SK-N-SH (cell line): ENCODE measurements around the gene CCDC70.

ENCODE experiments used
- EP300 ChIP-seq, 2 experiments: IDR thresholded peaks; 2 replicates each; pipeline versions ENCODE4 v1.4.0 to v1.6.1; 2012; ENCODE audit warnings: borderline replicate concordance in 1 of 2, low read depth in 1 of 2, low read length in 1 of 2
- EZH2phosphoT487 ChIP-seq: fragments of 200-600 bp; sonication (generic); IDR thresholded peaks from 2 replicates; pipeline ENCODE4 v1.6.1; 2017; ENCODE audit warnings: low read depth, mixed run types, mild to moderate bottlenecking, antibody characterized with exemption, moderate library complexity, borderline replicate concordance
- GABPA ChIP-seq: IDR thresholded peaks from 2 replicates; pipeline ENCODE4 v1.4.0; 2012; ENCODE audit warnings: low read depth, mild to moderate bottlenecking
- NRF1 ChIP-seq: IDR thresholded peaks from 2 replicates; pipeline ENCODE4 v1.6.1; 2012; ENCODE audit warnings: low read depth, mild to moderate bottlenecking, low read length
- POLR2AphosphoS5 ChIP-seq: IDR thresholded peaks from 2 replicates; pipeline ENCODE4 v1.6.1; 2012; ENCODE audit warnings: low read depth, low read length
- RCOR1 ChIP-seq: fragments of 150-350 bp; IDR thresholded peaks from 2 replicates; pipeline ENCODE4 v1.6.1; 2017; ENCODE audit warnings: antibody characterized with exemption, low read length
- SMC3 ChIP-seq: IDR thresholded peaks from 2 replicates; pipeline ENCODE4 v1.6.1; 2012; ENCODE audit warnings: low read depth, low read length, improper control_type of control experiment
- TAF1 ChIP-seq: IDR thresholded peaks from 2 replicates; pipeline ENCODE4 v1.6.1; 2012; ENCODE audit warnings: low read depth, mild to moderate bottlenecking, low read length, moderate library complexity, borderline replicate concordance
- TEAD4 ChIP-seq: IDR thresholded peaks from 2 replicates; pipeline ENCODE4 v1.4.0; 2012; ENCODE audit warnings: mild to moderate bottlenecking, borderline replicate concordance; ENCODE audit not compliant: insufficient read depth
- YY1 ChIP-seq: IDR thresholded peaks from 2 replicates; pipeline ENCODE4 v1.4.0; 2012; ENCODE audit warnings: low read depth, mild to moderate bottlenecking
- TF ChIP-seq, protein P1 (sequence below): IDR thresholded peaks from 2 replicates; pipeline ENCODE4 v1.6.1; 2012; ENCODE audit warnings: mild to moderate bottlenecking, low read depth, low read length, moderate library complexity
- TF ChIP-seq, protein P2 (sequence below): fragments of 200-600 bp; sonication (generic); IDR thresholded peaks from 2 replicates; pipeline ENCODE4 v1.6.1; 2017; ENCODE audit warnings: antibody characterized with exemption, mild to moderate bottlenecking, moderate library complexity
- TF ChIP-seq, protein P3 (sequence below): IDR thresholded peaks from 2 replicates; pipeline ENCODE4 v1.4.0; 2012; ENCODE audit warnings: low read depth, borderline replicate concordance

DNA sequence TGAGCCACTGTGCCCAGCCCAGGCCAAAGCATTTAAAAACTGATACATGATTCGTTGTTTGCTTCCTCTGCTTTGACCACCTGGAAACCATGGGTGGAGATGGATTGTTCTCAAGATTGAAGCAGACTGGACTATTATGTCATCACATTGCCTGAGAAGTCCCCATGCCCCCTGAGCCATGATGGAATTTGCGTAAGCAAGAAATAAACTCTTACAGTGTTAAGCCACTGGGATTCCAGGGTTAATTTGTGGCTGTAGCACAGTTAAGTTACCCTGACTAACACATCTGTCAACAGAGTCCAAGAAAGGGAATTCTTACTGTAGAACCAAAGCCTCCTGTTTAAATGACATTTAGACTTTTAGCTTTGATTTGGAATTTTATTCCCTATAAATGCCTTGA is 38.4 kb upstream of the CCDC70 start:
- no peak for TF ChIP-seq EZH2phosphoT487
- TF ChIP-seq, protein P1, sequence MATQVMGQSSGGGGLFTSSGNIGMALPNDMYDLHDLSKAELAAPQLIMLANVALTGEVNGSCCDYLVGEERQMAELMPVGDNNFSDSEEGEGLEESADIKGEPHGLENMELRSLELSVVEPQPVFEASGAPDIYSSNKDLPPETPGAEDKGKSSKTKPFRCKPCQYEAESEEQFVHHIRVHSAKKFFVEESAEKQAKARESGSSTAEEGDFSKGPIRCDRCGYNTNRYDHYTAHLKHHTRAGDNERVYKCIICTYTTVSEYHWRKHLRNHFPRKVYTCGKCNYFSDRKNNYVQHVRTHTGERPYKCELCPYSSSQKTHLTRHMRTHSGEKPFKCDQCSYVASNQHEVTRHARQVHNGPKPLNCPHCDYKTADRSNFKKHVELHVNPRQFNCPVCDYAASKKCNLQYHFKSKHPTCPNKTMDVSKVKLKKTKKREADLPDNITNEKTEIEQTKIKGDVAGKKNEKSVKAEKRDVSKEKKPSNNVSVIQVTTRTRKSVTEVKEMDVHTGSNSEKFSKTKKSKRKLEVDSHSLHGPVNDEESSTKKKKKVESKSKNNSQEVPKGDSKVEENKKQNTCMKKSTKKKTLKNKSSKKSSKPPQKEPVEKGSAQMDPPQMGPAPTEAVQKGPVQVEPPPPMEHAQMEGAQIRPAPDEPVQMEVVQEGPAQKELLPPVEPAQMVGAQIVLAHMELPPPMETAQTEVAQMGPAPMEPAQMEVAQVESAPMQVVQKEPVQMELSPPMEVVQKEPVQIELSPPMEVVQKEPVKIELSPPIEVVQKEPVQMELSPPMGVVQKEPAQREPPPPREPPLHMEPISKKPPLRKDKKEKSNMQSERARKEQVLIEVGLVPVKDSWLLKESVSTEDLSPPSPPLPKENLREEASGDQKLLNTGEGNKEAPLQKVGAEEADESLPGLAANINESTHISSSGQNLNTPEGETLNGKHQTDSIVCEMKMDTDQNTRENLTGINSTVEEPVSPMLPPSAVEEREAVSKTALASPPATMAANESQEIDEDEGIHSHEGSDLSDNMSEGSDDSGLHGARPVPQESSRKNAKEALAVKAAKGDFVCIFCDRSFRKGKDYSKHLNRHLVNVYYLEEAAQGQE, result no peak
- TF ChIP-seq YY1, result no peak
- no peak for TF ChIP-seq RCOR1
- TF ChIP-seq, protein P2, sequence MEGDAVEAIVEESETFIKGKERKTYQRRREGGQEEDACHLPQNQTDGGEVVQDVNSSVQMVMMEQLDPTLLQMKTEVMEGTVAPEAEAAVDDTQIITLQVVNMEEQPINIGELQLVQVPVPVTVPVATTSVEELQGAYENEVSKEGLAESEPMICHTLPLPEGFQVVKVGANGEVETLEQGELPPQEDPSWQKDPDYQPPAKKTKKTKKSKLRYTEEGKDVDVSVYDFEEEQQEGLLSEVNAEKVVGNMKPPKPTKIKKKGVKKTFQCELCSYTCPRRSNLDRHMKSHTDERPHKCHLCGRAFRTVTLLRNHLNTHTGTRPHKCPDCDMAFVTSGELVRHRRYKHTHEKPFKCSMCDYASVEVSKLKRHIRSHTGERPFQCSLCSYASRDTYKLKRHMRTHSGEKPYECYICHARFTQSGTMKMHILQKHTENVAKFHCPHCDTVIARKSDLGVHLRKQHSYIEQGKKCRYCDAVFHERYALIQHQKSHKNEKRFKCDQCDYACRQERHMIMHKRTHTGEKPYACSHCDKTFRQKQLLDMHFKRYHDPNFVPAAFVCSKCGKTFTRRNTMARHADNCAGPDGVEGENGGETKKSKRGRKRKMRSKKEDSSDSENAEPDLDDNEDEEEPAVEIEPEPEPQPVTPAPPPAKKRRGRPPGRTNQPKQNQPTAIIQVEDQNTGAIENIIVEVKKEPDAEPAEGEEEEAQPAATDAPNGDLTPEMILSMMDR, result no peak
- TF ChIP-seq SMC3, result no peak
- no peak for TF ChIP-seq POLR2AphosphoS5
- no peak for TF ChIP-seq TAF1
- TF ChIP-seq, protein P3, sequence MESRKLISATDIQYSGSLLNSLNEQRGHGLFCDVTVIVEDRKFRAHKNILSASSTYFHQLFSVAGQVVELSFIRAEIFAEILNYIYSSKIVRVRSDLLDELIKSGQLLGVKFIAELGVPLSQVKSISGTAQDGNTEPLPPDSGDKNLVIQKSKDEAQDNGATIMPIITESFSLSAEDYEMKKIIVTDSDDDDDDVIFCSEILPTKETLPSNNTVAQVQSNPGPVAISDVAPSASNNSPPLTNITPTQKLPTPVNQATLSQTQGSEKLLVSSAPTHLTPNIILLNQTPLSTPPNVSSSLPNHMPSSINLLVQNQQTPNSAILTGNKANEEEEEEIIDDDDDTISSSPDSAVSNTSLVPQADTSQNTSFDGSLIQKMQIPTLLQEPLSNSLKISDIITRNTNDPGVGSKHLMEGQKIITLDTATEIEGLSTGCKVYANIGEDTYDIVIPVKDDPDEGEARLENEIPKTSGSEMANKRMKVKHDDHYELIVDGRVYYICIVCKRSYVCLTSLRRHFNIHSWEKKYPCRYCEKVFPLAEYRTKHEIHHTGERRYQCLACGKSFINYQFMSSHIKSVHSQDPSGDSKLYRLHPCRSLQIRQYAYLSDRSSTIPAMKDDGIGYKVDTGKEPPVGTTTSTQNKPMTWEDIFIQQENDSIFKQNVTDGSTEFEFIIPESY, result no peak
- no peak for TF ChIP-seq EP300 (IDR thresholded peaks at IDR 0.05; ENCODE audit: borderline replicate concordance in 1 of 2, low read depth in 1 of 2, low read length in 1 of 2)
- TF ChIP-seq TEAD4, result no peak
- TF ChIP-seq NRF1, result no peak
- TF ChIP-seq GABPA, result no peak
